ENCODE measurements around the gene KCNH8.

KCNH8 gene

DNA sequence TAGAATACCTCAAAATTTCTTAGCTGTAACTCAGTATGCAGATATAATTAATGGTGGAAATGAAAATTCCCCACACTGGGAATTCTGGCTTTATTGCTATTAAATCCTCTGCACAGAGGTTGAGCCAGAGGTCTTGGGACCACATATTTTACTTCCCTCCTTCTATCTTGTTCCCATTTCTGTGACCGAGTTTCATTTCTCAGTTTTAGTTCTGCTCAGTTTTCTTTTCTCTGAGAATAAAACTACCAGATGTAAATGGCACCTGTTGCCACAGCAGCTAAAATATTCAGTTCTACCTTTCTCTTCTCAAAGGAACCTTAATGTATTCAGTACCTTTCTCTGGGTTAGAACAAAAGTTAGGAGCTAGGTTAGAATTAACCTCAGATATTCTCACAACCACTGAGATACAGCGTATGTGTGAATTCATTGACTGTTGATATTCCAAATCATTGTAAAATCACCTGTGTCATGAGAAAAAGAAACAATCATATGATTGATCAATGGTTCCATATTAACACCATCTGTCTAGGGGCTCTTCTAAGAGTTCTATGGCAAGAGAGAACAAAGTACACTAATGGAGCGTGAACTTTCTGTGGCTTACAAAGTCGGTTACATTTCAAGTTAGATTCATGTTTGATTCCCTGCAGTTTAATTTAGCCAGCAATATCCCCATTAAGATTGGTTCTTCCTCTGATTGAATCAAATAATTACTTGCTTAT lies 411.6 kb downstream of the KCNH8 start:
- no peaks in the 10 kb centered on the region for H3K9me3 ChIP-seq (ENCODE audit: control insufficient read depth in 2 of 2, low read length in 2 of 2)
- H3K27ac ChIP-seq (ENCODE audit: low read depth in 2 of 2, low read length in 2 of 2): no peak overlapping the region
- H3K36me3 ChIP-seq (ENCODE audit: control insufficient read depth in 2 of 2, insufficient read depth in 2 of 2, low read length in 2 of 2): no peaks in the 10 kb centered on the region
- H3K4me1 ChIP-seq (ENCODE audit: control insufficient read depth in 2 of 2, insufficient read depth in 2 of 2, low read length in 2 of 2): no peaks in the 10 kb centered on the region
- H3K27me3 ChIP-seq (ENCODE audit: control insufficient read depth in 2 of 2, insufficient read depth in 2 of 2, low read length in 2 of 2): no peaks in the 10 kb centered on the region
- H3K4me3 ChIP-seq (ENCODE audit: low read length in 2 of 2): no peak overlapping the region
- H3K9ac ChIP-seq (ENCODE audit: low read depth in 1 of 2, low read length in 2 of 2): no peak overlapping the region

DNA sequence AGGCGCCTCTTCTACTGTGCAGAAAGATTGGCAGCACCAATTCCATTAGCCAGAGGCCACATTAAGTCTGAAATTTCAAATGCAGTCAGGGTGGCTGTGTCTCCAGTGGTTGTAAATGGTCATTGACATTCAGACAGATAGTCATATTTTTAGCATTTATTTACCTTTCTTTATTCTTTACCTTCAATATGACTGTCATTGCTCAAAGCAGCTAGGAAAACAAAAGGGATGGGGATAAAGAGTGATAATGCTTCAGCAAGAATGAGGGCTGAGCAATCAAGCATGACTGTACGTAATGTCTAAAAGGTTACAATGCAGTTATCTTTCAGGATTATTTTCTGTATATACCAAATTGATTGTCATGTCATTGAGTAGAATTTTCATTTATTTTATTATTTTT lies 425.3 kb downstream of the KCNH8 start:
- Histone ChIP-seq H3K4me1 (ENCODE audit: control insufficient read depth in 2 of 2, insufficient read depth in 2 of 2, low read length in 2 of 2) (no peaks in the 10 kb centered on the region), H3K27ac (ENCODE audit: low read depth in 2 of 2, low read length in 2 of 2) (no peak overlapping the region), H3K9me3 (ENCODE audit: control insufficient read depth in 2 of 2, low read length in 2 of 2) (no peaks in the 10 kb centered on the region), H3K4me3 (ENCODE audit: low read length in 2 of 2) (no peak overlapping the region), H3K9ac (ENCODE audit: low read depth in 1 of 2, low read length in 2 of 2) (no peak overlapping the region), H3K36me3 (ENCODE audit: control insufficient read depth in 2 of 2, insufficient read depth in 2 of 2, low read length in 2 of 2) (no peaks in the 10 kb centered on the region), H3K27me3 (ENCODE audit: control insufficient read depth in 2 of 2, insufficient read depth in 2 of 2, low read length in 2 of 2) (no peaks in the 10 kb centered on the region)

DNA sequence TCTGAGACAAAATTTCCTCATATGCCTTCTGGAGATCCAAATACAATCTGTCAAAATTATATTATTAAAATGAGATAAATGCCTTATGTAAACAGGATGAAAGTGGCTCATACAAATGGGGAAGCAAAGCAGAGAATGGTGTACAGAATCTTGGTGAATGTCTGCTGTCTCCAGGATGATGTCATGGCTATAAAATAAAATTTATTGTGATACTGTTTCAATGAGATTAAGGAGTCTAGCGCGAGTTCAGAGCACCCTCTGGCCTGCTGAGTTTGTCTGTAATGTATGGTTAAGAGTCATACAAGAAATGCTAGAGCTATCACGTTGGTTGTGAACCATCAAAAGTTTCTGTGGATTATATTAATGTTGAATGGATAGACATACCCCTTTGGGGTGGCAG lies 426.0 kb downstream of the KCNH8 start:
- no peaks in the 10 kb centered on the region for H3K9me3 ChIP-seq (ENCODE audit: control insufficient read depth in 2 of 2, low read length in 2 of 2)
- no peaks in the 10 kb centered on the region for H3K36me3 ChIP-seq (ENCODE audit: control insufficient read depth in 2 of 2, insufficient read depth in 2 of 2, low read length in 2 of 2)
- no peak overlapping the region for H3K27ac ChIP-seq (ENCODE audit: low read depth in 2 of 2, low read length in 2 of 2)
- H3K9ac ChIP-seq (ENCODE audit: low read depth in 1 of 2, low read length in 2 of 2): no peak overlapping the region
- no peaks in the 10 kb centered on the region for H3K4me1 ChIP-seq (ENCODE audit: control insufficient read depth in 2 of 2, insufficient read depth in 2 of 2, low read length in 2 of 2)
- no peak overlapping the region for H3K4me3 ChIP-seq (ENCODE audit: low read length in 2 of 2)
- no peaks in the 10 kb centered on the region for H3K27me3 ChIP-seq (ENCODE audit: control insufficient read depth in 2 of 2, insufficient read depth in 2 of 2, low read length in 2 of 2)

DNA sequence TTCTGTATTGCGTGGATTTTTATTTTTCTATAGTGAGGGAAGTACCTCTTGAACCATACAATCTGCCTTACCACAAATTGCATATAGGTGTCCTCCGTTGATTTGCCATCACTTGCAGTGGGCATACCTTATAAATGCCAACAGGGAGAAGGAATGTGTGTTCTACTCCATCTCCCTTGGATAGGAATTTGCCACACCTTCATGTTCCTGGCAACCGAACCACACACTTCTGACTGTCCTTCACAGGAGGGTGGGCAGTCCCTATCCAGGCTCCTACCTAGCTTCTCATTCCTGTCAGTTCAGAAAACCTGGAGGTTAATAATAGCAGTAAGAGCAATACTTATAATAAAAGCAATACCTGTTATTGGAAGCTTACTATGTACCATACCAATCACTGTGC lies 428.0 kb downstream of the KCNH8 start:
- H3K27me3 ChIP-seq (ENCODE audit: control insufficient read depth in 2 of 2, insufficient read depth in 2 of 2, low read length in 2 of 2): no peaks in the 10 kb centered on the region
- H3K4me1 ChIP-seq (ENCODE audit: control insufficient read depth in 2 of 2, insufficient read depth in 2 of 2, low read length in 2 of 2): no peaks in the 10 kb centered on the region
- H3K9me3 ChIP-seq (ENCODE audit: control insufficient read depth in 2 of 2, low read length in 2 of 2): no peaks in the 10 kb centered on the region
- H3K27ac ChIP-seq (ENCODE audit: low read depth in 2 of 2, low read length in 2 of 2): no peak overlapping the region
- no peak overlapping the region for H3K4me3 ChIP-seq (ENCODE audit: low read length in 2 of 2)
- H3K36me3 ChIP-seq (ENCODE audit: control insufficient read depth in 2 of 2, insufficient read depth in 2 of 2, low read length in 2 of 2): no peaks in the 10 kb centered on the region
- no peak overlapping the region for H3K9ac ChIP-seq (ENCODE audit: low read depth in 1 of 2, low read length in 2 of 2)
